ENCODE data around the gene CSF1. TPM values are rescaled to one million over a fixed set of nuclear protein-coding genes. Genes with fewer than 3 reads are reported as not detected.

Gene CSF1
- total and polyA plus RNA-seq, 2 experiments from 2014 or later: 9.1 to 19.1 TPM

DNA sequence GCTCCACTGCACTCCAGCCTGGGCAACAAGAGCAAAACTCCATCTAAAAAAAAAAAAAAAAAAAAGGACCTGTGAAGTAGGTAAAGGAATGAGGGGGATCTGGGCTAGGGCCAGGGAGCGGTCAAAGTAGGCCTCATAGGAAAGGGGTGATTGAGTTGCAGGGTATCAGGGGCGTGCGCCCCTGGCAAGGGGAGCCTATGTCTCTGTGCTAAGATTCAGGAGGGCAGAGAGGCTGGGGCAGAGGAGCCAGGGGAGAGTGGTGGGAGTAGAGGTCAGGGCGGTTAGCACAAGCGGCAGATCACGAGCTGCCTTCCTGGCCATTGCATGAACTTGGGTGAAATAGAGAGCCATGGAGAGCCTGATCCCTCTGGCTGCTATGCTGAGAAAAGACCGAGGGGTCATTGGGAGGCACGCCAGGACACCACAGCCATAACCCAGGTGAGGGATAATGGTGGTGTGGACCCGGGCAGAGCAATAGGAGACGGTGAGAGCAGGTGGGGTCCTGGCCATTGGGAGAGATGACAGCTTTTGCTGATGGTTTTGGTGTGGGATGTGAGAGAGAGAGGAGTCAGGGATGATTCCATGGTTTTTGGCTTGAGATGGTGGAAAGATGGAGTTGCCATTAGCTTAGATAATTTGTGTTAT is 30.6 kb upstream of the CSF1 start:
- Histone ChIP-seq H4K20me1 (ENCODE audit: insufficient read depth, poor library complexity, severe bottlenecking) (no peaks in the 10 kb centered on the region), H3K27me3 (no peaks in the 10 kb centered on the region), H3K79me2 (no peaks in the 10 kb centered on the region), H3K36me3 (replicated peaks; ENCODE audit: insufficient read depth, low read depth) (no peaks in the 10 kb centered on the region), H2AFZ (no peak overlapping the region), H3K27ac (no peak overlapping the region), H3K9me3 (ENCODE audit: low read depth) (no peaks in the 10 kb centered on the region), H3K9me2 (replicated peaks; ENCODE audit: insufficient read depth) (no peaks in the 10 kb centered on the region), H3K4me2 (no peak overlapping the region), H3K4me3 (no peak overlapping the region), H3K4me1 (ENCODE audit: insufficient read depth) (peaks cover 11% of the 10 kb centered on the region)
- WGBS (ENCODE audit: low lambda C conversion rate, missing lambda C conversion rate): 96% methylated on average over 10 of the region's 10 CpGs
- TF ChIP-seq EZH2 (IDR thresholded peaks at IDR 0.05; ENCODE audit: borderline replicate concordance) (no peak), EZH2phosphoT487 (IDR thresholded peaks at IDR 0.05; ENCODE audit: low read depth, severe bottlenecking, unreplicated experiment) (no peak)
- TF ChIP-seq, protein P1, sequence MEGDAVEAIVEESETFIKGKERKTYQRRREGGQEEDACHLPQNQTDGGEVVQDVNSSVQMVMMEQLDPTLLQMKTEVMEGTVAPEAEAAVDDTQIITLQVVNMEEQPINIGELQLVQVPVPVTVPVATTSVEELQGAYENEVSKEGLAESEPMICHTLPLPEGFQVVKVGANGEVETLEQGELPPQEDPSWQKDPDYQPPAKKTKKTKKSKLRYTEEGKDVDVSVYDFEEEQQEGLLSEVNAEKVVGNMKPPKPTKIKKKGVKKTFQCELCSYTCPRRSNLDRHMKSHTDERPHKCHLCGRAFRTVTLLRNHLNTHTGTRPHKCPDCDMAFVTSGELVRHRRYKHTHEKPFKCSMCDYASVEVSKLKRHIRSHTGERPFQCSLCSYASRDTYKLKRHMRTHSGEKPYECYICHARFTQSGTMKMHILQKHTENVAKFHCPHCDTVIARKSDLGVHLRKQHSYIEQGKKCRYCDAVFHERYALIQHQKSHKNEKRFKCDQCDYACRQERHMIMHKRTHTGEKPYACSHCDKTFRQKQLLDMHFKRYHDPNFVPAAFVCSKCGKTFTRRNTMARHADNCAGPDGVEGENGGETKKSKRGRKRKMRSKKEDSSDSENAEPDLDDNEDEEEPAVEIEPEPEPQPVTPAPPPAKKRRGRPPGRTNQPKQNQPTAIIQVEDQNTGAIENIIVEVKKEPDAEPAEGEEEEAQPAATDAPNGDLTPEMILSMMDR (IDR thresholded peaks at IDR 0.05; ENCODE audit: poor library complexity): no peak
- no peak for DNase-seq (ENCODE audit: low spot score)

DNA sequence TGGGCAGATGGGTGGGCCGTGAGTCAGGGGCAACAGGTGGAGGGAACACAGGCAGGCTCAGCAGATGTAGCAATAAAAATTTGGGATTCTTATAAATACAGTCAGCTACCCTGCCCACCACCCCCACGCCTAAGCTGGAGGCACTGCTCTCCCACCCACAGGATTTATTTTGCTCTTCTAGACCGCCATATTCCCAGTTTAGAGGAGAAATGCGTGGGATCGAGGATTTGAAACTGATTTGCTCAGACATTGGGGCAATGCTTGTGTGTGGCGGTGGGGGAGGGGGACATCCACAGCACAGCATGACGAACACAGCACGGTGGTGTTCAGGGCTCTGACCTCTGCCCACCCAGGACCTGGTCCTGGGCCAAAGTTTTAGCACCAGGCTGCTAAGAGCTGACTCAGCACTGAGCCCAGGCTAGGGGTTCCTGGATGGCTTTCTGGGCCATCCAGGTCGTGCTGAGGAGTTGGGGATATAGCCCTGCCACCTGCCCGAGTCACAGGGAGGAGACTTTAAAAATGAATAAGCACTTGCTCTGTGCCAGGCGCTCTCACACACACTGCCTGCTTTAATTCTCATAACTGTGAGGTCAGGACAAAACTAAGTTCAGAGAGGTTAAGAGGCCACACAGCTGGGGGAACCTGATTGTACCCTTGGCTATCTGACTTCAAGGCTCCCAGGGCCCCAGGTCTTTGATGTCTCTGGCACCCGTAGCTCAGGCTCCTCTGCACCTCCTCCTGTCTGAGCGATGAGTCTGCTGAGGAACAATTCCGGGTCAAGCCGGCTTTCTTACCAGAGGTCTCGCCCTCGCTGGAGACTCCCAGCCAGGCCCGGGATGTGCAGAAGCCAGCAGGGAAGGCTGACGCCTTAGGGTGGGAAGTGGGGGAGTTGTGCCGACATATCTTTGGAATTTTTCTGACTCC is 29.4 kb upstream of the CSF1 start:
- Histone ChIP-seq H3K27ac (no peak overlapping the region), H3K79me2 (no peaks in the 10 kb centered on the region), H3K27me3 (no peaks in the 10 kb centered on the region), H4K20me1 (ENCODE audit: insufficient read depth, poor library complexity, severe bottlenecking) (no peaks in the 10 kb centered on the region), H3K36me3 (replicated peaks; ENCODE audit: insufficient read depth, low read depth) (no peaks in the 10 kb centered on the region), H3K4me2 (no peak overlapping the region), H3K9me2 (replicated peaks; ENCODE audit: insufficient read depth) (no peaks in the 10 kb centered on the region), H3K4me1 (ENCODE audit: insufficient read depth) (peaks cover 11% of the 10 kb centered on the region), H3K9me3 (ENCODE audit: low read depth) (no peaks in the 10 kb centered on the region), H3K4me3 (no peak overlapping the region), H2AFZ (no peak overlapping the region)
- no peak for DNase-seq (ENCODE audit: low spot score)
- TF ChIP-seq EZH2phosphoT487 (IDR thresholded peaks at IDR 0.05; ENCODE audit: low read depth, severe bottlenecking, unreplicated experiment) (no peak), EZH2 (IDR thresholded peaks at IDR 0.05; ENCODE audit: borderline replicate concordance) (no peak)
- TF ChIP-seq, protein P1 (IDR thresholded peaks at IDR 0.05; ENCODE audit: poor library complexity): no peak
- 81% methylated on average over 20 of the region's 20 CpGs for WGBS (ENCODE audit: low lambda C conversion rate, missing lambda C conversion rate)

DNA sequence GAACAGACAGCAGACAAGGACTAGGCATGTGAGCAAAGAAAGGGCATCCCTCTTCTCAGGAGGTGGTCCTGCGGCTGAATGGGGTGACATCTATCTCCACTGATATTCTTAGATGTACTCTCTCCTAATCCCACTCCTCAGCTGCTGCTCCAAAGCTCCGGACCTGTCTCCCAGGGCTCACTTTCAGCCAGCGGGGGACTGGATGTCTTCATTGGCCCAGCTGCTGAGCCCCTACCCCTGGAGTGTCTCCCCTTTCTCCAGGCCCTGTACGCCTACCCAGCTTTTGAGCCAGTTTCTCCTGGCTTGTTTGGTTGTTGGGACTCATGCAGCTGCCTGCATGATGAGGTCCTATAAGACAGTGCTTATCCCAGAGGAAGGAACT is 28.8 kb upstream of the CSF1 start:
- WGBS (ENCODE audit: low lambda C conversion rate, missing lambda C conversion rate): 93% methylated on average over 4 of the region's 4 CpGs
- Histone ChIP-seq H3K9me3 (ENCODE audit: low read depth) (no peaks in the 10 kb centered on the region), H3K4me2 (no peak overlapping the region), H3K27ac (no peak overlapping the region), H3K79me2 (no peaks in the 10 kb centered on the region), H4K20me1 (ENCODE audit: insufficient read depth, poor library complexity, severe bottlenecking) (no peaks in the 10 kb centered on the region), H3K4me3 (no peak overlapping the region), H2AFZ (no peak overlapping the region), H3K4me1 (ENCODE audit: insufficient read depth) (peaks cover 7% of the 10 kb centered on the region), H3K36me3 (replicated peaks; ENCODE audit: insufficient read depth, low read depth) (no peaks in the 10 kb centered on the region), H3K9me2 (replicated peaks; ENCODE audit: insufficient read depth) (no peaks in the 10 kb centered on the region), H3K27me3 (no peaks in the 10 kb centered on the region)
- DNase-seq (ENCODE audit: low spot score): no peak
- TF ChIP-seq, protein P1 (IDR thresholded peaks at IDR 0.05; ENCODE audit: poor library complexity): no peak
- TF ChIP-seq EZH2phosphoT487 (IDR thresholded peaks at IDR 0.05; ENCODE audit: low read depth, severe bottlenecking, unreplicated experiment): no peak
- TF ChIP-seq EZH2 (IDR thresholded peaks at IDR 0.05; ENCODE audit: borderline replicate concordance): no peak
